ENCODE measurements around the gene C15orf62.

- TF ChIP-seq POLR2AphosphoS5 (IDR thresholded peaks at IDR 0.05) (no peak), CTCF (IDR thresholded peaks at IDR 0.05) (no peak), POLR2A (IDR thresholded peaks at IDR 0.05) (no peak)
Observed at GRCh38 chr15:40723919-40724318, 45.9 kb upstream of the C15orf62 start.

Data from suprapubic skin (tissue), 4 donors.